Measurements from ENCODE around the gene HECTD4.

DNA sequence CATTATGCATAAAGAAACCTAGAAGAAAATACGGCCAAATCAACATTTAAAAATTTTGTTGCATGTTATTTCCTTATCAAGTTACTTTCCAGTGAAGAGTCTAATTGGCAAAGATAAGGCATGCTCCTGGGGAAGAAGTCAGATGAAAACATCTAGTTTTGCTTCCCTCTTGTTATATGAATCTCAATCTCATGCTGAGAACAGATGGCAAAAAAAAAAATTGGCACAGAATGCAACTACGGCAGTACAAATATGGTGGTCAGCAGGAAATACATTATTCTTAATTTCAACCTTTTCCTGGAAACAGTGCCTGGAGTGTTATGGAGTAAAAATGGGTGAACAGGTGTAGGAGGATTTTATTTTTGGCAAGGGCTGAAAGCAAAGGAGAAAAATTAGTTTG, 32.8 kb downstream of the HECTD4 start:
- TF ChIP-seq EZH2phosphoT487 (IDR thresholded peaks at IDR 0.05; ENCODE audit: borderline replicate concordance, low read depth, low read length): no peak
- TF ChIP-seq, protein P1, sequence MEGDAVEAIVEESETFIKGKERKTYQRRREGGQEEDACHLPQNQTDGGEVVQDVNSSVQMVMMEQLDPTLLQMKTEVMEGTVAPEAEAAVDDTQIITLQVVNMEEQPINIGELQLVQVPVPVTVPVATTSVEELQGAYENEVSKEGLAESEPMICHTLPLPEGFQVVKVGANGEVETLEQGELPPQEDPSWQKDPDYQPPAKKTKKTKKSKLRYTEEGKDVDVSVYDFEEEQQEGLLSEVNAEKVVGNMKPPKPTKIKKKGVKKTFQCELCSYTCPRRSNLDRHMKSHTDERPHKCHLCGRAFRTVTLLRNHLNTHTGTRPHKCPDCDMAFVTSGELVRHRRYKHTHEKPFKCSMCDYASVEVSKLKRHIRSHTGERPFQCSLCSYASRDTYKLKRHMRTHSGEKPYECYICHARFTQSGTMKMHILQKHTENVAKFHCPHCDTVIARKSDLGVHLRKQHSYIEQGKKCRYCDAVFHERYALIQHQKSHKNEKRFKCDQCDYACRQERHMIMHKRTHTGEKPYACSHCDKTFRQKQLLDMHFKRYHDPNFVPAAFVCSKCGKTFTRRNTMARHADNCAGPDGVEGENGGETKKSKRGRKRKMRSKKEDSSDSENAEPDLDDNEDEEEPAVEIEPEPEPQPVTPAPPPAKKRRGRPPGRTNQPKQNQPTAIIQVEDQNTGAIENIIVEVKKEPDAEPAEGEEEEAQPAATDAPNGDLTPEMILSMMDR (conservative IDR thresholded peaks at IDR 0.05; ENCODE audit: low read length): no peak
